GM18861 (cell line): ENCODE measurements around the gene DPH3.

ENCODE experiments used
- ATAC-seq: cut with Tn5 transposase; IDR thresholded peaks from one replicate; pipeline ENCODE4 v1.9.1; 2021; ENCODE audit not compliant: unreplicated experiment

DPH3 gene

GRCh38 chr3:16236856-16237393 lies 27.8 kb downstream of the DPH3 start:
- no peak for ATAC-seq

DNA sequence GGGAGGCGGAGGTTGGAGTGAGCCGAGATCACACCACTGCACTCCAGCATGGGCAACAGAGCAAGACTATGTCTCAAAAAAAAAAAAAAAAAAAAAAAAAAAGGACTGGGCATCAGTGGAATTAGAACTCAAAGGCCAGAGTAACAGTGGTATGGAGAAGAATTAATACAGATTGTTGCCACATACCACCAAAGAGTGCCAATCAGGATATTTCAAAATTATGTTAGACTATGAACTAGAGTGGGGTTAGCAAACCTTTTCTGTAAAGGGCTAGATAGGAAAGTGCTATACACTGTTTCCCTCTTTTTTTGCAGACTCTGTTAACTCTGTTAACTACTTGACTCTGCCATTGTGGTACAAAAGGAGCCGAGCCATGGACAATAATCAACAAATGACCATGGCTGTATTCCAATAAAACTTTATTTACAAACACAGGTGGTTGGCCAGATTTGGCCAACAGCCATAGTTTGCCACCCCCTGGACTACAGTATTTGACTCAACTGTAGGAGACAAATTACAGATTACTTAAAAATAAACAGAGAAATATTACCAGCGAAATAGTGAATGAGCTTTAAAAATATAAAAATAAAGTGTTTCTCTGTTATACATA lies 28.6 kb downstream of the DPH3 start:
- ATAC-seq = no peak

DNA sequence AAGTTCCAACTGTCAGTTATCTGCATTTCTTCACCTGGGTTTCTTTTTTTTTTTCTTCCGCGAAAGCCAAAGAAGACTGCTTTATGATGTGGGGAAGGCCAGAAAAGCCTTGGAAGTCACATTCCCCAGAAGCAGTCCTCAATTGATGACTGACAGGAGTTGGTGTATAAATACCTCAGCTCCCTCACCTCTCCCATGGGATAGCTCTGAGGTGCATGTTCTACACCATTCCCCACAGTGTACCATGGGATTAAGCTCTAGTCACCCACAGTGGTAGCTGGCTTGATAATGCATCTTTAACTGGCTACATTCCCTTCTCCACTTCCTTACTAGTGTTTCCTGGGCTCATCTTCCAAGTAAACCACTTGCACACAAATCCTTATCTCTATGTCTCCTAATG lies 30.5 kb downstream of the DPH3 start:
- ATAC-seq = no peak

GRCh38 chr3:16233806-16234205 lies 30.9 kb downstream of the DPH3 start:
- ATAC-seq = no peak

DNA sequence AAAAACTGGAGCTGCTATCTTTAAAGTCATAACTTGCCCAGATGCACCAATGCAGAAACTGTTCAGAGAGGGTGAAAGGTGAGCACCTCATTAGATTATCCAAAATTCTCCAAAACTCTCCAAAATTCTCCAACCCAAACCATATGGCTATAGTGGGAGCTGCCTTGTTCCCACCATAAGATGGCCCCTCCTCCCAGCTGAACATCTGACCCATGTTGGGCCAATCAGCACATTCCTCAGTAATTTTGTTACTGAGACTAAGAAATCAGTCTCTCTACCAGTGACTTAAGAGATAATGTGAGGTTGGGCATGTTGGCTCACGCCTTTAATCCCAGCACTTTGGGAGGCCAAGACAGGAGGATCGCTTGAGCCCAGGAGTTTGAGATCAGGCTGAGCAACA lies 32.8 kb downstream of the DPH3 start:
- no peak for ATAC-seq

DNA sequence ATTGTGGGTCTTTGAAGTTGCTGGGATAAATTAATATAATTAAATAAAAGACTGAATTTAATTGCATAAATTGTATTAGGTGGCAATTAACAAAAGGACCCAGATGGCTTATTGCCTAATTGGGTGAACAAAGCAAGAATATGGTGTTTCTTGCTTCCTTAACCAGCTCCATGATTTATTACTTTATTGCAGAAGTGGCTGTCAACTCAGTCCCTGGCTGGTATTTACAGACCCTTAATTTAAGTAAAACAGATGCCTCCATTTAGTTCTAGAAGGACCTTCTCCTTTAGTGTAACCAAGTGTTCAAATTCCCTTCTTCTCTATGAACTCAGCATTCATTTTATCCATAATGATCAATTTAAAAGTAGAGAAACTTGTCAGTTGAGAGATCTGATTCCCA lies 35.1 kb downstream of the DPH3 start:
- no peak for ATAC-seq

GRCh38 chr3:16227566-16227965 lies 37.2 kb downstream of the DPH3 start:
- no peak for ATAC-seq

DNA sequence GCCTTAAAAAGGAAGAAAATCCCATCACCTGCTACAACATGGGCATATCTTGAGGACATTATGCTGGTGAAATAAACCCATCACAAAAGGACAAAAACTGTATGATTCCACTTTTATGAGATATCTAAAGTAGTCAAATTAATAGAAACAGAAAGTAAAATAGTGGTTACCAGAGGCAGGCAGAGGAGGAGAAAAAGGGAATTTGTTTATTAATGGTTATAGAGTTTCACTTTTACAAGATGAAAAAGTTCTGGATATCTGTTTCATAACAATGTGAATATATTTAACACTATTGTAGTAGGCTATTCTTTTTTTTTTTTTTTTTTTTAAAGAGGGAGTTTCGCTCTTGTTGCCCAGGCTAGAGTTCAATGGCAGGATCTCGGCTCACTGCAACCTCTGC lies 40.4 kb downstream of the DPH3 start:
- no peak for ATAC-seq

GRCh38 chr3:16222547-16222946 lies 42.2 kb downstream of the DPH3 start:
- ATAC-seq = no peak

- ATAC-seq = no peak
Observed at GRCh38 chr3:16221990-16222389, 42.8 kb downstream of the DPH3 start.

- ATAC-seq = no peak
Observed at GRCh38 chr3:16219777-16220176, 45.0 kb downstream of the DPH3 start.

DNA sequence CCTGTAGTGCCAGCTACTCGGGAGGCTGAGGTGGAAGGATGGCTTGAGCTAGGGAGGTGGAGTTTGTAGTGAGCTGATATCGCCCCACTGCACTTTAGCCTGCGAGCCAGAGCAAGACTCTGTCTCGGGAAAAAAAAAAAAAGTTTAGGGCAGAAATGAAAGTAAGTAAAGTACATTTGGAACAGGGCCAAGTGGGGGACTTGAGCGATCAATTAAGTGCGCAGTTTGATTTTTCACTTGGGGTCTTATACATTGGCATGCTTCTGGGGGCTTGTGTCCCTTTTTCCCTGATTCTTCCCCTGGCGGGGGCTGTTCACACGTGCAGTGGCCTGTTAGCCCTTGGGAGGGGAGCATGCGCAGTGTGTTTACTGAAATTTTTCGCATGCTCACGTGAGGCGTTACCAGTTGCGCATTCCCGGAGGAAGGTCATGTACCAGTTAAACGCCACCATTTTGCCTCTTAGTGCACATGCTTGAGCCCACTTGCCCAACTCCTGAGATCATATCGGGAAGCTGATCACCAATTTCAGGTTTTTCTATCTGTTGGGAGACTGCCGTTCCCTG lies 48.3 kb downstream of the DPH3 start:
- ATAC-seq = no peak

DNA sequence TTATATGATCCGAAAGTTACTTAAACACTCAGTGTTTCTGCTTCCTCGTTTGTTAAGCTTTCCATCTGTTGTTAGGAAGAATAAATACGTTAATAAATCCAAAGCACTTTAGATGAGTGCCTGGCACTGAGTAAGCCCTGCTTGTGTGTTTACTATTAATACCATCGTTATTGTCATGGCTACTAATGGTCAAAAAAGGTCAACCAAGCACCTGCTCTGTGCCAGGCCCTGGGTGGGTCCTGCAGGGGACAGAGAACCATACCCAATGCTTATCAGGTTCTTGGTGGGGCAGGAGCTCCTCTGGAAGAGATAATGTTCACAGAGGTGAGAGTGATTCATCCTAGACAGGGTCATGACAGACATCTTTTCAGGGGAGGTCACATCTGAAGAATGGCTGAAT lies 50.4 kb downstream of the DPH3 start:
- no peak for ATAC-seq

GRCh38 chr3:16211176-16211904 lies 53.4 kb downstream of the DPH3 start:
- ATAC-seq = no peak
